ENCODE data around the gene PARD3. TPM values are rescaled to one million over a fixed set of nuclear protein-coding genes. Genes with fewer than 3 reads are reported as not detected.

Gene PARD3
- total RNA-seq, 2 donors from 2014 or later, result 59.6 to 74.6 TPM

DNA sequence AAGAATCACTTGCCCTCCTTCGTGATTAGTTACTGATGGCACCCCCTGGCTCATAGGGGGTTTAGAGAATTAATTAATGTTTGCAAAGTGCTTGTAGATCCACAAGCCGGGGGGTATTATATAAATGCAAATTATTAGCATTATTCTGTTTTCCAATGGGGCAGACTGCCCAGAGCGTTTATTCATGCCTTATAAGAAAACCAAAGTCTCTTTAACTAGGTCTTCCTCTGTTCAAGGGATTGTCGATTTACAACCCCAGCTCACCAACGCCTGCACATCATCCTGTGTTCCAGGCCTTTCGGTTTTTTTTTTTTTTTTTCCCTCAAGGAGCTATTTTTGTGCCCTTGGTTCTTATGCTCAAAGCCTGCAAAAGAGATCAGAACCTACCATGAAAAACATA, 630.7 kb downstream of the PARD3 start:
- H3K4me3 Mint-ChIP-seq, result no peak overlapping the region
- Histone ChIP-seq H3K4me1 (ENCODE audit: control insufficient read depth, insufficient read depth, low read length) (peaks cover 17% of the 10 kb centered on the region), H3K27me3 (ENCODE audit: control insufficient read depth, insufficient read depth, low read length, poor library complexity, severe bottlenecking) (no peaks in the 10 kb centered on the region), H3K9me3 (ENCODE audit: control insufficient read depth, low read length) (no peaks in the 10 kb centered on the region), H3K4me3 (ENCODE audit: low read length) (no peak overlapping the region), H3K27ac (ENCODE audit: low read depth, low read length) (peak overlapping the region; percentile 2), H3K9ac (ENCODE audit: extremely low read depth, low read length, poor library complexity, severe bottlenecking) (no peak overlapping the region), H3K36me3 (ENCODE audit: control insufficient read depth, insufficient read depth, low read length) (no peaks in the 10 kb centered on the region)
- no peak for DNase-seq
- H3K27me3 Mint-ChIP-seq (ENCODE audit: insufficient read depth), result no peaks in the 10 kb centered on the region
- WGBS, 2 experiments (ENCODE audit: insufficient coverage in 1 of 2, insufficient read length in 1 of 2), result 77% methylated on average over 6 of the region's 6 CpGs; no CpG with 5 or more reads in 1 of the 2 experiments
- TF ChIP-seq, protein P1, sequence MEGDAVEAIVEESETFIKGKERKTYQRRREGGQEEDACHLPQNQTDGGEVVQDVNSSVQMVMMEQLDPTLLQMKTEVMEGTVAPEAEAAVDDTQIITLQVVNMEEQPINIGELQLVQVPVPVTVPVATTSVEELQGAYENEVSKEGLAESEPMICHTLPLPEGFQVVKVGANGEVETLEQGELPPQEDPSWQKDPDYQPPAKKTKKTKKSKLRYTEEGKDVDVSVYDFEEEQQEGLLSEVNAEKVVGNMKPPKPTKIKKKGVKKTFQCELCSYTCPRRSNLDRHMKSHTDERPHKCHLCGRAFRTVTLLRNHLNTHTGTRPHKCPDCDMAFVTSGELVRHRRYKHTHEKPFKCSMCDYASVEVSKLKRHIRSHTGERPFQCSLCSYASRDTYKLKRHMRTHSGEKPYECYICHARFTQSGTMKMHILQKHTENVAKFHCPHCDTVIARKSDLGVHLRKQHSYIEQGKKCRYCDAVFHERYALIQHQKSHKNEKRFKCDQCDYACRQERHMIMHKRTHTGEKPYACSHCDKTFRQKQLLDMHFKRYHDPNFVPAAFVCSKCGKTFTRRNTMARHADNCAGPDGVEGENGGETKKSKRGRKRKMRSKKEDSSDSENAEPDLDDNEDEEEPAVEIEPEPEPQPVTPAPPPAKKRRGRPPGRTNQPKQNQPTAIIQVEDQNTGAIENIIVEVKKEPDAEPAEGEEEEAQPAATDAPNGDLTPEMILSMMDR (conservative IDR thresholded peaks at IDR 0.05), result no peak
- H3K27ac Mint-ChIP-seq, result peak overlapping the region; percentile 11
- H3K36me3 Mint-ChIP-seq (ENCODE audit: low read depth), result no peaks in the 10 kb centered on the region
- no peaks in the 10 kb centered on the region for H3K9me3 Mint-ChIP-seq
- peaks cover 70% of the 10 kb centered on the region for H3K4me1 Mint-ChIP-seq

DNA sequence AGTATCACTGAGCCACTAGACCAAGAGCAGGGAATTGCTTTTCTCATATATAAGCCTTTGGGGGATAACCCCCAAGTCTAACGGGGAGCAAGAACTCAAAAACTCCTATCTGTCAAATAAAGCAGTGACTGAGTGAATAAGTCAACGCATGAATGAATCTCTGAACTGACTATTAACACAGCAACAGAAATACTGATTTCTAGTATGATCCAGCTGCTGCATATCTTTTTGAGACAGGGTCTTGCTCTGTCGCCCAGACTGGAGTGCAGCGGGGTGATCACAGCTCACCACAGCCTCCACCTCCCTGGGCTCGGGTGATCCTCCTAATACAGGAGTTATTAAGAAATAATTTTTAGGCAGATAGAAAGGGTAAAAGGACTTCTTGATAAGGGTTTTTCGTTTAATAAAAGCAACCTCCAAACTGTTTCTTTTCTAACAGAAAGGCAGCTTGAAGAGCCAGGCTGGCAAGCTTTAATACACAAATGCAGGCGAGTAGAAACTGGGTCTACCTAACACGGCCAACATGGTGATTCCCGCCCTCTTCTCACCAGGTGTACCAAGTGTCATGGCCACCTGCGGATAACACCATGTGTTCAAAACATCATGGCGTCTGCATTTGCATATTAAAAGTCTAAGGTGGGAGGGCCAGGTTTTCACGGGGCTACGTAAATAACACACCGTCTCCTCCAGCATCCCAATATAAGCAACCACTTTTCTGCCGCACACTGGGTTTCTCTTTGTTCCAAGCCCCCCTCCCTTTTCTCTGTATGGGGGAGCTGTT, 631.9 kb downstream of the PARD3 start:
- Mint-ChIP-seq H3K4me1 (peaks cover 77% of the 10 kb centered on the region), H3K9me3 (no peaks in the 10 kb centered on the region), H3K36me3 (ENCODE audit: low read depth) (no peaks in the 10 kb centered on the region), H3K27ac (no peak overlapping the region), H3K4me3 (no peak overlapping the region), H3K27me3 (ENCODE audit: insufficient read depth) (no peaks in the 10 kb centered on the region)
- Histone ChIP-seq H3K27ac (ENCODE audit: low read depth, low read length) (no peak overlapping the region), H3K9me3 (ENCODE audit: control insufficient read depth, low read length) (no peaks in the 10 kb centered on the region), H3K4me1 (ENCODE audit: control insufficient read depth, insufficient read depth, low read length) (peaks cover 23% of the 10 kb centered on the region), H3K9ac (ENCODE audit: extremely low read depth, low read length, poor library complexity, severe bottlenecking) (no peak overlapping the region), H3K27me3 (ENCODE audit: control insufficient read depth, insufficient read depth, low read length, poor library complexity, severe bottlenecking) (no peaks in the 10 kb centered on the region), H3K4me3 (ENCODE audit: low read length) (no peak overlapping the region), H3K36me3 (ENCODE audit: control insufficient read depth, insufficient read depth, low read length) (no peaks in the 10 kb centered on the region)
- WGBS, 2 experiments (ENCODE audit: insufficient coverage in 1 of 2, insufficient read length in 1 of 2), result 77 to 90% methylated on average over 8 to 14 of the region's 15 CpGs
- peak; percentile 80 for DNase-seq
- TF ChIP-seq, protein P1 (conservative IDR thresholded peaks at IDR 0.05), result no peak

DNA sequence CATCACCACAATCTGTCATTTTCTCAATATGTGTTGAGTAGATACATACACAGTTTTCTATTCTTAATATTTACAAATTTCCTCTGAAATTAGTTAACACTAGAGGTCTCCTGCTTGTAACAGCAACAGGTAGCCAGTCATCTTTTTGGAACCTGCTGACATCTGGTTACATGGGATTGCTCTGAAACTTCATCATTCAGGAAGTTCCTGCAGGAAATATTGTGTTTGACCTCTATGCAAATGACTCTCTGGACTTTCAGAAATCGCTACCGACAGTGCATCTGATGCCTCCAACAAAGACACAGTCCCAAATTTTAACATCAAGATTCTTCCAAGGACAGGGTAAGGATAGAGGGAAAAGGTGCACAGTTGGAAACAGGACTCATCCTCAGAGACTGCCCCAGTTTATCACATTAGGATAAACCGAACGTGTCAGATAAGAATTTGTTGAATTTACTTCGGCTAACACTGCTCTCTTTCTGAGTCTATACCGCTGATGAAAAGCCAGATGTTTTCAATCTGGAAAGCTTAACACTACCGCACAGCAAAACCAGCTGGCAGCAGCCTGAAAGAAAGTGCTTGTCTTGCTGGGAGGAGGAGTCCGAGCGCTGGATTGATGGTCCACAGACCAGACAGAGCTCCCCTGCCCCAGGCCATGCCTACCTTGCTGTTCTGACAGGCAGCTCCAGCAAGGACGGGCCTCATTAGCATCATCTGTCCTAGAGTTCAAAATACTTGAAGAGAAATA, 633.4 kb downstream of the PARD3 start:
- DNase-seq, result no peak
- H3K27me3 Mint-ChIP-seq (ENCODE audit: insufficient read depth), result no peaks in the 10 kb centered on the region
- TF ChIP-seq, protein P1 (conservative IDR thresholded peaks at IDR 0.05), result no peak
- no peaks in the 10 kb centered on the region for H3K36me3 Mint-ChIP-seq (ENCODE audit: low read depth)
- no peak overlapping the region for H3K4me3 Mint-ChIP-seq
- Histone ChIP-seq H3K27ac (ENCODE audit: low read depth, low read length) (no peak overlapping the region), H3K9ac (ENCODE audit: extremely low read depth, low read length, poor library complexity, severe bottlenecking) (no peak overlapping the region), H3K4me3 (ENCODE audit: low read length) (no peak overlapping the region), H3K9me3 (ENCODE audit: control insufficient read depth, low read length) (no peaks in the 10 kb centered on the region), H3K27me3 (ENCODE audit: control insufficient read depth, insufficient read depth, low read length, poor library complexity, severe bottlenecking) (no peaks in the 10 kb centered on the region), H3K4me1 (ENCODE audit: control insufficient read depth, insufficient read depth, low read length) (peaks cover 22% of the 10 kb centered on the region), H3K36me3 (ENCODE audit: control insufficient read depth, insufficient read depth, low read length) (no peaks in the 10 kb centered on the region)
- no peak overlapping the region for H3K27ac Mint-ChIP-seq
- 74 to 77% methylated on average over 4 to 10 of the region's 10 CpGs for WGBS, 2 experiments (ENCODE audit: insufficient coverage in 1 of 2, insufficient read length in 1 of 2)
- no peaks in the 10 kb centered on the region for H3K9me3 Mint-ChIP-seq
- peaks cover 73% of the 10 kb centered on the region for H3K4me1 Mint-ChIP-seq

Data from endodermal cell (in vitro differentiated cells).